ENCODE measurements around the gene PLAAT4. TPM values are rescaled to one million over a fixed set of nuclear protein-coding genes. Genes with fewer than 3 reads are reported as not detected.

PLAAT4 gene
- total and polyA plus RNA-seq, 2 of the 8 experiments (the other 6 are each of a cell fraction or from before 2014, with no cell fraction given) = 2.8 to 4.1 TPM

- no peak overlapping the region for H2AFZ ChIP-seq (ENCODE audit: low read length)
- no peaks in the 10 kb centered on the region for H3K27me3 ChIP-seq (replicated peaks in 1 of 4; ENCODE audit: control insufficient read depth in 3 of 4, extremely low read depth in 1 of 4, insufficient read depth in 3 of 4, low read length in 3 of 4)
- H3K56ac ChIP-seq (replicated peaks; ENCODE audit: insufficient read length, low read depth, low read length) = no peak overlapping the region
- H3K4me3 ChIP-seq (ENCODE audit: extremely low read depth in 1 of 4, insufficient read depth in 2 of 4, low read depth in 3 of 4, low read length in 4 of 4) = no peak overlapping the region
- H3K36me3 ChIP-seq (ENCODE audit: control insufficient read depth in 2 of 4, insufficient read depth in 4 of 4, low read length in 3 of 4) = peaks cover 4 to 51% (median 24%) of the 10 kb centered on the region in 4 experiments; a peak in 6 of 8 replicates
- H2BK12ac ChIP-seq (ENCODE audit: low read depth, low read length) = no peak overlapping the region
- no peak overlapping the region for H2AK5ac ChIP-seq (ENCODE audit: low read depth, low read length)
- no peak overlapping the region for H2BK20ac ChIP-seq (ENCODE audit: low read length)
- DNase-seq (ENCODE audit: low read depth in 1 of 2, low spot score in 2 of 2) (peak in 1 of 2 experiments; percentile 68), FAIRE-seq (no peak)
- H2BK15ac ChIP-seq (ENCODE audit: low read length) = no peak overlapping the region
- H3K18ac ChIP-seq (ENCODE audit: extremely low read depth, low read length) = no peak overlapping the region; the same call in 1 of the 2 replicates
- H3K79me2 ChIP-seq (ENCODE audit: control insufficient read depth in 1 of 2, insufficient read depth in 2 of 2, low read length in 2 of 2) = no peaks in the 10 kb centered on the region; a peak in 1 of 4 replicates
- H4K20me1 ChIP-seq (replicated peaks in 1 of 2; ENCODE audit: control insufficient read depth in 1 of 2, insufficient read depth in 2 of 2, low read length in 2 of 2) = peaks cover 0 to 6% of the 10 kb centered on the region in 2 experiments
- H3K9me3 ChIP-seq (ENCODE audit: insufficient read depth in 2 of 2, low read depth in 1 of 2, low read length in 1 of 2) = peaks cover 0 to 2% of the 10 kb centered on the region in 2 experiments; a peak in 2 of 4 replicates
- no peak overlapping the region for H3K23ac ChIP-seq (ENCODE audit: insufficient read length)
- no peak overlapping the region for H3K14ac ChIP-seq (ENCODE audit: insufficient read length)
- H3K4me2 ChIP-seq (ENCODE audit: insufficient read depth in 1 of 2, low read depth in 2 of 2, low read length in 2 of 2) = no peak overlapping the region
- H4K91ac ChIP-seq (replicated peaks; ENCODE audit: insufficient read length, low read length) = peak overlapping the region; percentile 41
- no peak overlapping the region for H2BK120ac ChIP-seq (replicated peaks; ENCODE audit: low read depth, low read length)
- H3K4me1 ChIP-seq (replicated peaks in 1 of 4; ENCODE audit: control insufficient read depth in 3 of 4, insufficient read depth in 4 of 4, low read length in 3 of 4) = no peaks in the 10 kb centered on the region
- H4K8ac ChIP-seq (ENCODE audit: extremely low read depth, insufficient read depth, low read length) = no peak overlapping the region
- H3K4ac ChIP-seq (replicated peaks; ENCODE audit: insufficient read length, low read depth, low read length) = no peak overlapping the region
- ChIA-PET CTCF (ENCODE audit: partially characterized antibody) (interaction anchor here (0.7 to 2.9 kb wide), 16 partner anchors 9 to 297 kb away, joined by 3 to 15 read pairs (median 4); no protein-coding TSS in a partner anchor), POLR2A (ENCODE audit: partially characterized antibody) (interaction anchor here (1.0 to 1.1 kb wide), 2 partner anchors 10 to 18 kb away, joined by 3 to 4 read pairs; no protein-coding TSS in a partner anchor)
- WGBS, 2 experiments (ENCODE audit: extremely low coverage in 1 of 2, insufficient coverage in 1 of 2, insufficient read length in 1 of 2, insufficient replicate concordance in 2 of 2, low coverage in 1 of 2, low lambda C conversion rate in 2 of 2, missing lambda C conversion rate in 1 of 2) = 80% methylated on average over 4 of the region's 4 CpGs; no CpG with 5 or more reads in 1 of the 2 experiments
- no peak overlapping the region for H4K5ac ChIP-seq (ENCODE audit: insufficient read length, low read depth, low read length)
- no peaks in the 10 kb centered on the region for H3K23me2 ChIP-seq (ENCODE audit: low read depth, low read length)
- peaks cover 4% of the 10 kb centered on the region; the same call in 1 of the 2 replicates for H3K79me1 ChIP-seq (ENCODE audit: low read depth, low read length)
- H3K9ac ChIP-seq (replicated peaks in 1 of 4; ENCODE audit: extremely low read depth in 1 of 4, low read depth in 3 of 4, low read length in 3 of 4) = no peak overlapping the region
- no peak overlapping the region; the same call in 1 of the 2 replicates for H2BK5ac ChIP-seq (ENCODE audit: low read depth, low read length)
- H3K27ac ChIP-seq (ENCODE audit: low read depth, low read length) = no peak overlapping the region
- peak; percentile 43; the same call in 1 of the 2 replicates for TF ChIP-seq CREB1 (IDR thresholded peaks at IDR 0.05)
- no peak for TF ChIP-seq E2F6 (IDR thresholded peaks at IDR 0.05)
- no peak for TF ChIP-seq KDM1A (IDR thresholded peaks at IDR 0.05; ENCODE audit: borderline replicate concordance, low read length)
- no peak for TF ChIP-seq CHD1 (IDR thresholded peaks at IDR 0.05; ENCODE audit: low read depth, low read length)
- no peak for TF ChIP-seq BCL11A (IDR thresholded peaks at IDR 0.05; ENCODE audit: low read depth in 2 of 2, low read length in 2 of 2)
- no peak for TF ChIP-seq RBBP5 (IDR thresholded peaks at IDR 0.05; ENCODE audit: borderline replicate concordance, low read depth, low read length)
- TF ChIP-seq SIN3A (conservative IDR thresholded peaks at IDR 0.05 in 1 of 2, IDR thresholded peaks at IDR 0.05 in 1 of 2; ENCODE audit: low read depth in 1 of 2, low read length in 2 of 2) = no peak
- TF ChIP-seq, protein P1, sequence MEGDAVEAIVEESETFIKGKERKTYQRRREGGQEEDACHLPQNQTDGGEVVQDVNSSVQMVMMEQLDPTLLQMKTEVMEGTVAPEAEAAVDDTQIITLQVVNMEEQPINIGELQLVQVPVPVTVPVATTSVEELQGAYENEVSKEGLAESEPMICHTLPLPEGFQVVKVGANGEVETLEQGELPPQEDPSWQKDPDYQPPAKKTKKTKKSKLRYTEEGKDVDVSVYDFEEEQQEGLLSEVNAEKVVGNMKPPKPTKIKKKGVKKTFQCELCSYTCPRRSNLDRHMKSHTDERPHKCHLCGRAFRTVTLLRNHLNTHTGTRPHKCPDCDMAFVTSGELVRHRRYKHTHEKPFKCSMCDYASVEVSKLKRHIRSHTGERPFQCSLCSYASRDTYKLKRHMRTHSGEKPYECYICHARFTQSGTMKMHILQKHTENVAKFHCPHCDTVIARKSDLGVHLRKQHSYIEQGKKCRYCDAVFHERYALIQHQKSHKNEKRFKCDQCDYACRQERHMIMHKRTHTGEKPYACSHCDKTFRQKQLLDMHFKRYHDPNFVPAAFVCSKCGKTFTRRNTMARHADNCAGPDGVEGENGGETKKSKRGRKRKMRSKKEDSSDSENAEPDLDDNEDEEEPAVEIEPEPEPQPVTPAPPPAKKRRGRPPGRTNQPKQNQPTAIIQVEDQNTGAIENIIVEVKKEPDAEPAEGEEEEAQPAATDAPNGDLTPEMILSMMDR (IDR thresholded peaks at IDR 0.05; ENCODE audit: control extremely low read depth in 1 of 3, insufficient read depth in 1 of 3, low read depth in 1 of 3, low read length in 3 of 3) = peak; percentile 63 to 91 (median 75)
- TF ChIP-seq RFX5 (IDR thresholded peaks at IDR 0.05; ENCODE audit: borderline replicate concordance, low read depth, low read length) = no peak
- TF ChIP-seq KDM5A (IDR thresholded peaks at IDR 0.05; ENCODE audit: low read length) = no peak
These were observed 56.4 kb downstream of the PLAAT4 start for GRCh38 chr11:63592975-63593395.

All from H1 (cell line).